GM23338 (cell line): ENCODE measurements around the gene SMARCD2. TPM values are rescaled to one million over a fixed set of nuclear protein-coding genes. Genes with fewer than 3 reads are reported as not detected.

ENCODE experiments used
- ATAC-seq: fragments of 200-7000 bp; cut with Tn5 transposase; 3 replicates; pipeline ENCODE4 v1.9.1; 2020
- DNase-seq: peaks from one replicate; pipeline ENCODE4 v3.0.0-alpha.2; 2015; ENCODE audit warnings: low spot score
- H2AFZ ChIP-seq: fragments of 200-600 bp; sonication (generic); 2 replicates; pipeline ENCODE4 v1.8.0; 2016; ENCODE audit warnings: antibody characterized with exemption, mild to moderate bottlenecking, moderate library complexity
- H3F3A ChIP-seq: fragments of 200-600 bp; sonication (generic); replicated peaks from 2 replicates; pipeline ENCODE4 v1.8.0; 2017; ENCODE audit warnings: antibody characterized with exemption, mixed run types, low read depth
- H3K27ac ChIP-seq: fragments of 200-600 bp; sonication (generic); 2 replicates; pipeline ENCODE4 v1.6.1; 2016; ENCODE audit warnings: low read depth
- H3K27me3 ChIP-seq: fragments of 200-600 bp; sonication (generic); 2 replicates; pipeline ENCODE4 v1.8.0; 2016; ENCODE audit warnings: mild to moderate bottlenecking, mixed run types, moderate library complexity; ENCODE audit not compliant: insufficient read depth
- H3K36me3 ChIP-seq: fragments of 200-600 bp; sonication (generic); 2 replicates; pipeline ENCODE4 v1.8.0; 2016; ENCODE audit warnings: mild to moderate bottlenecking; ENCODE audit not compliant: insufficient read depth
- H3K4me1 ChIP-seq: fragments of 200-600 bp; sonication (generic); 2 replicates; pipeline ENCODE4 v1.8.0; 2016; ENCODE audit warnings: mild to moderate bottlenecking, moderate library complexity; ENCODE audit not compliant: insufficient read depth
- H3K4me2 ChIP-seq: fragments of 200-600 bp; sonication (generic); 2 replicates; pipeline ENCODE4 v1.7.1; 2017; ENCODE audit warnings: mixed run types
- H3K4me3 ChIP-seq: fragments of 200-600 bp; sonication (generic); 2 replicates; pipeline ENCODE4 v1.6.1; 2016; ENCODE audit warnings: mixed run types
- H3K79me2 ChIP-seq: fragments of 200-600 bp; sonication (generic); replicated peaks from 2 replicates; pipeline ENCODE4 v1.8.0; 2017; ENCODE audit warnings: mild to moderate bottlenecking; ENCODE audit not compliant: insufficient read depth
- H3K9me2 ChIP-seq: fragments of 200-600 bp; sonication (generic); 2 replicates; pipeline ENCODE4 v1.8.0; 2017; ENCODE audit not compliant: insufficient read depth
- H4K20me1 ChIP-seq: fragments of 200-600 bp; sonication (generic); replicated peaks from 2 replicates; pipeline ENCODE4 v1.8.0; 2017; ENCODE audit warnings: mild to moderate bottlenecking; ENCODE audit not compliant: insufficient read depth
- H3K27ac Mint-ChIP-seq: 2 replicates; pipeline ENCODE4 v1.8.0; 2020; ENCODE audit warnings: inconsistent platforms, mild to moderate bottlenecking, moderate library complexity, mixed read lengths
- H3K27me3 Mint-ChIP-seq: 3 replicates; pipeline ENCODE4 v1.8.0; 2022; ENCODE audit warnings: low read depth, mild to moderate bottlenecking, moderate library complexity, mixed read lengths, inconsistent platforms; ENCODE audit not compliant: insufficient read depth, poor library complexity
- H3K36me3 Mint-ChIP-seq: 3 replicates; pipeline ENCODE4 v1.8.0; 2021; ENCODE audit warnings: low read depth, mild to moderate bottlenecking, inconsistent platforms, moderate library complexity, mixed read lengths
- H3K4me1 Mint-ChIP-seq: 3 replicates; pipeline ENCODE4 v1.8.0; 2020; ENCODE audit warnings: mild to moderate bottlenecking, inconsistent platforms, mixed read lengths
- H3K4me3 Mint-ChIP-seq: 3 replicates; pipeline ENCODE4 v1.8.0; 2021; ENCODE audit warnings: moderate library complexity, mild to moderate bottlenecking, inconsistent platforms, mixed read lengths
- H3K9me3 Mint-ChIP-seq: 3 replicates; pipeline ENCODE4 v1.8.0; 2020; ENCODE audit warnings: moderate library complexity, mild to moderate bottlenecking, inconsistent platforms, mixed read lengths
- CREB1 ChIP-seq: fragments of 250-450 bp; sonication (Bioruptor Pico); IDR thresholded peaks from 2 replicates; pipeline ENCODE4 v1.5.0; 2020; ENCODE audit warnings: low read depth, mild to moderate bottlenecking, moderate library complexity
- CTCF ChIP-seq, 2 experiments: fragments of 200-600 bp in 1 of 2; sonication (generic) in 1 of 2; conservative IDR thresholded peaks; 2 replicates each; pipeline versions ENCODE4 v1.5.1 to v1.6.1; 2016 to 2017; ENCODE audit warnings: antibody characterized with exemption in 2 of 2, low read depth in 2 of 2, mild to moderate bottlenecking in 2 of 2, moderate library complexity in 1 of 2
- EZH2 ChIP-seq: fragments of 200-600 bp; sonication (generic); IDR thresholded peaks from one replicate; pipeline ENCODE4 v1.8.0; 2017; ENCODE audit warnings: antibody characterized with exemption, mild to moderate bottlenecking, low read depth; ENCODE audit not compliant: unreplicated experiment
- EZH2phosphoT487 ChIP-seq: fragments of 200-600 bp; sonication (generic); IDR thresholded peaks from one replicate; pipeline ENCODE4 v1.8.1; 2018; ENCODE audit warnings: antibody characterized with exemption; ENCODE audit not compliant: unreplicated experiment
- POLR2AphosphoS5 ChIP-seq: IDR thresholded peaks from 2 replicates; pipeline ENCODE4 v1.6.1; 2016; ENCODE audit warnings: antibody characterized with exemption, low read depth
- REST ChIP-seq: IDR thresholded peaks from one replicate; pipeline ENCODE4 v1.6.1; 2018; ENCODE audit warnings: antibody characterized with exemption; ENCODE audit not compliant: unreplicated experiment
- ZNF331 ChIP-seq: fragments of 250-450 bp; sonication (Bioruptor Pico); IDR thresholded peaks from 2 replicates; pipeline ENCODE4 v1.5.0; 2020; ENCODE audit warnings: low read depth, mild to moderate bottlenecking, moderate library complexity
- ZNF462 ChIP-seq: fragments of 250-450 bp; sonication (Bioruptor Pico); IDR thresholded peaks from 2 replicates; pipeline ENCODE4 v1.5.0; 2020; ENCODE audit warnings: mild to moderate bottlenecking, moderate library complexity
- polyA plus RNA-seq: library from polyadenylated mRNA; unstranded; fragments of >200 nt; fragmentation: Nextera tagmentation; extraction: Ambion mirVana; gene quantifications from 2 replicates; pipeline ENCODE4 v1.2.1, GENCODE V29; 2016
- total RNA-seq: library from RNA; depleted of rRNA; stranded (reverse); fragments of >200 nt; shearing (Covaris generic); gene quantifications from 2 replicates; pipeline ENCODE4 v1.2.3, GENCODE V29; 2014

The SMARCD2 gene
- total and polyA plus RNA-seq, 2 experiments from 2014 or later: 36.4 to 133 TPM

GRCh38 chr17:63848834-63849689 is 6.6 kb upstream of the SMARCD2 start:
- Histone ChIP-seq H4K20me1 (no peaks in the 10 kb centered on the region), H3K27ac (no peak overlapping the region), H3K79me2 (no peaks in the 10 kb centered on the region), H3K9me2 (peaks cover 11% of the 10 kb centered on the region), H3K4me2 (peak overlapping the region; percentile 67), H3K4me3 (peak overlapping the region; percentile 47), H3K36me3 (no peaks in the 10 kb centered on the region), H3K4me1 (no peaks in the 10 kb centered on the region), H2AFZ (peak overlapping the region; percentile 91), H3F3A (peaks cover 6% of the 10 kb centered on the region; the same call in 1 of the 2 replicates), H3K27me3 (peaks cover 47% of the 10 kb centered on the region)
- TF ChIP-seq REST: no peak
- peak; percentile 39; the same call in 1 of the 2 replicates for TF ChIP-seq POLR2AphosphoS5
- no peak for TF ChIP-seq EZH2
- peak; percentile 56 to 84 for TF ChIP-seq CTCF (conservative IDR thresholded peaks at IDR 0.05; ENCODE audit: low read depth in 2 of 2)
- no peak for TF ChIP-seq EZH2phosphoT487
- TF ChIP-seq ZNF331 (CRISPR knock-in tag): 0 out of 2 replicates have a peak, but pooled peaks have one; percentile 23
- TF ChIP-seq CREB1 (CRISPR knock-in tag): peak; percentile 94
- TF ChIP-seq ZNF462 (CRISPR knock-in tag): no peak
- peak; percentile 96 for DNase-seq
- peak; percentile 92 for ATAC-seq
- Mint-ChIP-seq H3K4me3 (peak overlapping the region; percentile 49), H3K27me3 (peaks cover 30% of the 10 kb centered on the region), H3K9me3 (peaks cover 19% of the 10 kb centered on the region), H3K4me1 (peaks cover 3% of the 10 kb centered on the region), H3K36me3 (peaks cover 5% of the 10 kb centered on the region; the same call in 1 of the 3 replicates), H3K27ac (peak overlapping the region; percentile 99)
